Activated naive CD4-positive, alpha-beta T cell treated with Interleukin-2 at 50 U/mL for 16 hours (primary cell): Measurements from ENCODE around the gene KCNAB2.

Experiments used
- DNase-seq: peaks from one replicate; pipeline ENCODE4 v3.0.0-alpha.2; 2020

Gene KCNAB2

DNA sequence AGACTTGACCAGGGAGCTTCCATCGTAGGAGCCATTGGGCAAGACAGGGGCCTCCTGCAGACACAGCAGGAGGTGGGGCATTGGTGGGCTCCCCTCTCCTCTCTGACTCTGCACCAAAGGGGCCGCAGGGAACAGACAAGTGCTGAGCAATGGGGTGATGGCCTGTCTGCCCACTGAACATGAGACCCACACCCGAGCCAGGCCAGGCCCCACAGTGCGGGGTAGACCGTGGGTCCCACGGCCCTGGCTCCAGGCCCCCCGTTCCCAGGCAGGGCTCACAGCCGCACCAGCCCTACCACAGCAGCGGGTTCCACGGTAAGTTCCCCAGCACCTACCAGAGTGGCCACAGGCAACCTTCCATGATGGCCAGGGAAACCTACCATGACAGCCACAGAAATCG is 88.5 kb downstream of the KCNAB2 start:
- DNase-seq, result no peak

DNA sequence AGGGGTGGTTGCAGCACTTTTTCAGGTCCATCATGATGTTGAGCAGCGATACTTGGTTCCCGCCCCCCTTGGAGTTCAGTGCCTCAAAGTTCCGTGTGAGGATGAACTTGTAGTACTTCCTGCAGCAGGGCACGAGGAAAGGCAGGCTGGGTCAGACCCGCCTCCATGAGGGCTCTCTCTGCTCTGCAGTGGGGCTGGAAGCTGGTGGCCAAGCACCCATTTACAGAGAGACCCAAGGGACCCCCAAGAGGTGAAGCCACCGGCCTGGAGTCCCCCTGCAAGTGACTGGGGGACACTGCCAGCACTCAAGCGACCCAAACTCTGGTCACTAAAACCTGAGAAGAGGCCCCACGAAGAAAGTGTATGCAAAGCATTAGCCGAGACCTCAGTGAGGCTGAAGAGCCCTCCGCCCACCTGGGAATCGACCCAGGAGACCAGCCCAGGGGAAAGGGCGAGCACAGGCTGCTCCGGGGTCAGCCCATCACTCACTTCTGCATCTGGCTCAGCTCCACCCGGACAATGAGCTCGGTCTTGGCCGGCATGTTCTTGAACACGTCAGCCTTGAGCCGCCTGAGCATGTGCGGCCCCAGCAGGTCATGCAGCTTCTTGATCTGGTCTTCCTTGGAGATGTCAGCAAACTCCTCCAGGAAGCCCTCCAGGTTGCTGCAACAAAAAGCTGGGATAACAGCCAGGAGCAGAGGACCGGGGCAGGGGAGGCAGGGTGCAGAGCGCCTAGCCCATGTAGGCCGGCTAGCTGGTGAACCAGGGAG is 89.2 kb downstream of the KCNAB2 start:
- DNase-seq, result no peak

DNA sequence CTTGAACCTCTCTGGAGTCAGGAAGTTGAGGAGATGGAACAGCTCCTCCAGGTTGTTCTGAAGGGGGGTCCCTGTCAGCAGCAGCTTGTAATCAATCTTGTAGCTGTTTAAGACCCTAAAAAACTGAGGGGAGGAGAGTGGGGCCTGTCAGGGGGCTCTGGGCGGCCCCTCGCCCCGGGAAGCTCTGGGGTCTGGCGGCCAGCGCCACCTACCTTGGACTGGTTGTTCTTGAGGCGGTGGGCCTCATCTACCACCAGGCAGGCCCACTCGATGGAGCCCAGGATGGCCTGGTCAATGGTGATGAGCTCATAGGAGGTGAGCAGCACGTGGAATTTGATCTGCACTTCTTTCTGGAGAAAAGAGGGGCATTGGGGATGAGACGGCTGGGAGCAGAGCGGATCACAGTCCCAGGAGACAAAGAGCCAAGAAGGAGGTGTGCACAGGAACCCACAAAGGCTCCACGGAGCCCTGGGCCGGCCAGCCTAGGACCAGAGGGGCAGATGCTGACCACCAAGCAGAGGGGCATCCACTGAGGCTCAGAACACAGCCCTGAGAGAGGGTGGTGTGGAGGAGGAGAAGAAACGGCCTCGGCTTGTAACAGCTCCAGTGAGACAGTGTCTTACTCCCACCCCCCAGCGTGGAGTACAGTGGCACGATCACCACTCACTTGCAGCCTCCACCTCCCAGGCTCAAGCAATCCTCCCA is 91.0 kb downstream of the KCNAB2 start:
- DNase-seq, result no peak

DNA sequence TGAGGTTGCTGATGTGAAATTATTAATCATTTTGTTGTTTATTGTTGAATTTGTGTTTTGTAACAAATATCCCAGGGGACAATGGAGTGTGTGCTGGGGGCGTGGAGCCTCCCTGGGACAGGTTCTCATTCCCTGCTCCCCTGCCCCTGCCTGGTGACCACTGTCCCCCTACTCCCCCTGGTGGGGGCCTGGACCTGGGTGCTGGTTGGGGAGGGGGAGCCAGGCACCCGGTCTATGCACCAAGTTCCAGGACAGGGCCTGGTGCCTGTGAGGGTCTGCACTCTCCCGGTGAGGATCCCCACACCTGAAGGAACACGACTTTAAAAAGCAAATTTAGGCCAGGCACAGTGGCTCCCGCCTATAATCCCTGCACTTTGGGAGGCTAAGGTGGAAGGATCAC is 92.1 kb downstream of the KCNAB2 start:
- no peak for DNase-seq

DNA sequence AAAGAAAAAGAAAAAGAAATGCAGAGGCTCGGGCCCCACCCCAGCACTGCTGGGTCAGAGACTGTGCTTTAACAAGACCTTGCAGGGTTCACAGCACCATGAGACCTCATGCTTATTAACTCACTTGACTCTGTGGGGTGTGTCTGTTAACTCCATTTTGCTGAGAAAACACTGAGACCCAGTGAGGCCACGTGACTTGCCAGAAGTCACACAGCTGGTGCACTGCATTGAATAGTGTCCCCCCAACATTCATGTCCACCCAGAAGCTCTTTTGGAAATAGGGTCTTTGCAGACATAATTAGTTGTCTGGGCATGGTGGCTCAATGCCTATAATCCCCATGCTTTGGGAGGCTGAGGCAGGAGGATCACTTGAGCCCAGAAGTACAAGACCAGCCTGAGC is 94.7 kb downstream of the KCNAB2 start:
- DNase-seq, result no peak

DNA sequence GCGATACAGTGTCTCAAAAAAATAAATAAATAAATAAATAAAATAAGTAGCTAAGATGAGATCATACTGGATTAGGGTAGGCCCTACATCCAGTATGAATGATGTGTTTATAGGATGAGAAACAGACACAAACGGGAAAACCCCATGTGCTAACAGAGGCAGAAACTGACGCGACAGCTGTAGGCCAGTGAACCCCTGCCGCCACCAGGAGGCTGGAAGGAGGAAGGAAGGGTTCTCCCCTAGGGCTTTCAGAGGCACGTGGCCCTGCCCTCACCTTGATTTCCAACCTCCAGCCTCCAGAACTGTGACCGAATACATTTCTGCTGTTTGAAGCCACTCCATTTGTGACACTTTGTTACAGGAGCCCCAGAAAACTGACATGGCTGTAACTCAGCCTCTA is 95.9 kb downstream of the KCNAB2 start:
- no peak for DNase-seq

DNA sequence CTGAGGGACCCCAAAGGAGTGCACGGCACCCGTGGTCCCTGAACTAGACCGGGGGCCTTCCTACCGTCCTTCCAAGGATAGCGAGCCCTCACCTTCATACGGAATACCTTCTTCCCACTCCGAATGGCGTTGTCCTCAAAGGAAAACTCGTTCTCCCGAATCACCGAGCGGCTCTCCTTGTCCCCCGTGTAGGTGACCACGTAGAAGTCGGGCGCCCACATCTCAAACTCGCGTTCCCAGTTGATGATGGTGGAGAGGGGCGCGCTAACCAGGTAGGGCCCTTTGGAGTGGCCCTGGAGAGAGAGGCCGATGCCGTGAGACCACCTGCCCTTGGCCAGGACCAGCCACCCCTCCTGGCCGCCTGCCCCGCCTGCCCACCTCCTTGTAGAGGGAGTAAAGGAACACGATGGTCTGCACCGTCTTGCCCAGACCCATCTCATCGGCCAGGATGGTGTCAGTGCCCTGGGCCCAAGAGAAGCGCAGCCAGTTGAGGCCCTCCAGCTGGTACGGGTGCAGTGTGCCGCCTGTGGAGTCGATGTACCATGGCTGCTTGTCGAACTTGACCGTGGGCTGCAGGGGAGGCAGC is 96.4 kb downstream of the KCNAB2 start:
- no peak for DNase-seq

DNA sequence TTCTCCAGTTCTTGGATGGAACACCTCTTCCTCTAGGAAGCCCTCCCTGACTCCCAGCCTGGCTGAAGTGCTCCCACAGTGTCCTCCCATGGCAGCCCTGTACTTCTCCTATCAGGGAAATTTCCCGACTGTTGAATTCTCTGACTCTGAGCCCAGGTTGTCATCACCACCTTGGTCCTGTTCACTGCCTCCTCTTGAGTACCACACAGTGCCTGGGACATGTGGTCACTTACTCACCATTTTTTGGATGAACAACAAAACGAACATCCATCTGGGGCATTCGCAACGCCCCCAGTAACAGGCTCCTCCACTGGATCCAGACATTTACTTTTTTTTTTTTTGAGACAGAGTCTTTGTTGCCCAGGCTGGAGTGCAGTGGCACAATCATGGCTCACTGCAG is 97.0 kb downstream of the KCNAB2 start:
- DNase-seq, result no peak

DNA sequence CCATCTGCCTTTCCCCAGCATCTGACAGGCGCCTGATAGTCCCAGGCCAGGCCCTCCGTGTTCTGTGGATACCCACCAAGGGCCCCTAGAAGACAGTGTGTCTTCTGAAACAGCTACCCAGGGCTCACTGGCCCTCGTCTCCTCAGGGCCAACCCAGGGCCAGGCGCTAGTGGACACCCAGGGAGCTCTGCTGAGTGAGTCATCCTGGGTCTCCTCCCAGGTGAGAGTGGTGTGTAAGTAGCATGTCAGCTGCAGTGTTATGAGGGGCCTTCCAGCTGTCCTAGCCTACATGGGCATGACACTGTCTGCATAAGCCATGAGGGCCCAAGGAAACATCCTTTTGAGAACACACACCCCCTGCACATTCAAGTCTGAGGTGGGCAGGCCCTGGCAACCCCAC is 97.7 kb downstream of the KCNAB2 start:
- DNase-seq, result no peak

DNA sequence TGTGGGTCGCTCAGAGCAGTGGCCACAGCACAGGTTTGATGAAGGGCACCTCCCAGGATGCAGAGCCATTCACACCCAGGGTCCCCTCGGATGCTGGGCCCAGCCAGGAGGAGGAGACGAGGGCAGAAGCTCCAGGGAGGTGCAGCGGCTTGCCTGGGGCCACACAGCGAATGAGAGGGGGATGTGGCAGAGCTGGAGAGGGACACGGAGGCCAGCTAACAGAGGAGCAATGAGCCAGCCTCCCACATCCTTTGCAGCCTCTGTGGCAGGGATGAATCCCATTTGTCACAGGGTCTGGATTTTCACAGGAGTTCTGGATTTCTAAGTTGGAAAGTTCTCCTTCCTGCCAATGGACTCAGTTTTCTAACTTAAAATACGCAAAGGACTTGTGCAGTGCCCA is 98.5 kb downstream of the KCNAB2 start:
- no peak for DNase-seq

DNA sequence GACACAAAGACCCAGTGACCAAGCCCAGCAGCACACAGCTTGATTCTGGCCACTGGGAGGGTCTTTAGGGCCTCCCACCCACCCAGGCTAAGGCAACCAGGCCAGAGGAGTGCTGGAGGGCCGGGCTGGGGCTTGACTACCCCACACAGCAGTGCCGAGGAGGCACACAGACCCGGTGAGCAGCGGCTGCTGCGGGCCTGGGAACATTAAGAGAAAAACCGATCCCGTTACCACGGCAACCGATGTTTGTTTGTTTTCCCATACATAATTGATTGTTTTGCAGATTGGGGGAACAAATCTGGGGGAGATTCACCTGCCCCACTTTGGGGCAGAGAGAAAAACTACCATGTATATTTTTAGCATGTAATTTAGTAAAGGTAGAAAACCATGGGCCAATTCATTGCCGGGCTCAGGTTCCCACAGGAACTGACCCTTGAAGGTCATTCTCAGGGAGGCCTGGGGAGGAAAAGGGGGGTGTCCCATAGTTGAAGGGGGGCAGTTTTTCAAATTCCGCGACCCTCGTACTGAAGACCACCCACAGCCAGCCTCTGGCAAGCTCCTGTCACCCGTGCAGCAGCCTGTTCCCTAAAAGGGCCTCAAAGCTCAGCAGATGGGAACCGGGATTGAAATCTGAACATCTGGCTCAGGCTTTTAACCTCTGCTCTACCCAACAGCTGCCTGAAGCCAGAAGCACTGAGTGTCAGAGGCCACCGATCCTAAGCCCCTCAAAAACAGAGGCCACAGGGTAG is 99.1 kb downstream of the KCNAB2 start:
- DNase-seq, result no peak

DNA sequence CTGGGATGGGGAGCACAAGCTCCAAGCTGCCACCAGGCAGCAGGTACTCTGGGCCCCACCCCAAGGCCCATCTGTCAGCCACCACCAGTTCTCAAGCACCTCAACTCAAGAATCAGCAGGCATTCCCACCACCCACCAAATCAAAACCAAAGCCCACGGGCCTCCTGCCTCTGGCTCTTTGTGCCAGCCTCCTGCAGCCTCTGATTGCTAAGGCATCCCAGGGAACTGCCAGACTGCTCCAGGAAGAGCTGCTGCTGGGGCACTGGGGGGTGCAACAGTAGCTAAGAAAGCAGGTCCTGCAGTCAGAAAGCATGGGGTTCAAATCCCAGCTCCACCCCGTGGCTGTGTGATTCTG is 99.7 kb downstream of the KCNAB2 start:
- DNase-seq, result no peak

DNA sequence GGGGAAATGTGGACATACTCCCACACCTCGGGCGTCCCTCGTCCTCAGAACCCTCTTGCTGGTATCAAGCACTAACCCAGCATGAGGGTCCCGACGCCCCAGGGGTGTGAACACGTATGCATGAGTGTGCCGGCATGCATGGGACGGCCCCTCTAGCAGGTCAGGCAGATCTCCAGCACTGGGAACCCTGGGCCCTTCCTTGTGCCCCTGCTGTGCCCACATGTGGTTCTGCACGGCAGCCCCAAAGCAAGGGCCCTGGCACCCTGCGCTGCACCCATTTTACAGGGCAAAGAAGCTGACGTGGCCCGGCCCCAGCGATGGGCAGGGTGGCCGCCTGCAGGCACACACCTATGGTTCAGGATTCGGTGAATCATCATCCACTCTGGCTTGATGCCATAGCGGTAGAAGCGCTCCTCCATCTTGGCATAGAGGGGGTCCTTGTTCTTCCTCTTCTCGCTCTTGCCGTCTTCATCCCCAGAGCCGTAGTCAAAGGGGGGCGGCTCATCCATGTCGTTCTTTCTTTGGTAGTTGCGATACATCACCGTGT is 100.2 kb downstream of the KCNAB2 start:
- DNase-seq, result no peak

DNA sequence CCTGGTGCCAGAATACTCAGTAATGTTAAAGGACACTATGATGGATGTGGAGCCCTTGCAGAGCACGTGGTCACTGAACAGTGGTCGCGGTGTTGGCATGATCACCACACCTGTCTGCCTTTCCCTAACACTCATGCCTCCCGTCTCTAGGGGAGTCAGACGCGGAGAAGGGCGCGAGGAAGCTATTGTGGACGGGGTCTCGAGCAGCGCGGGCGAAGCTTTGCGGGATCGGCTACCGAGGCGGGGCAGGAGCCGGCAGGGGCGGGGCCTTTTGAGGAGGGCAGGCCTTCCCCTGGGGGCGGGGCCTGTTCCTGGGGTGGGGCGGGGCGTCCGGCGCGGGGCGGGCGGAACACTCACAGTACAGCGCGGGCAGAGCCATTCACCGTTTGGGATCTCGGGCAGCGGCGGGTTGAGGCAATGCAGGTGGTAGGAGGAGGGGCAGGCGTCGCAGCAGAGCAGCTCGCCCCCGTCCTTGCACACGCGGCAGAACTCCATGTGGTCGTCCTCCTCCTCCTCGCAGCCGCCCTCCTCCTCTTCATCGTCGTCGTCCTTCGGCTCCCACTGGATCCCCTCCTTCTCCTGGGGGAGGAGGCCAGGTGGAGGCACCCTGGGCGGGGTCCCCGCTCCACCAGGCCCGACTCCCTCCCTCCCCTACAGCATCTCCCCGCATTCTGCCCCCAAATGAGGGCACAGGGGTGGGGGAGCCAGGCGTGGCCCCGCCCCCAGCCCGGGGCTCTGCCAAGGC is 103.0 kb downstream of the KCNAB2 start:
- peak; percentile 62 for DNase-seq

DNA sequence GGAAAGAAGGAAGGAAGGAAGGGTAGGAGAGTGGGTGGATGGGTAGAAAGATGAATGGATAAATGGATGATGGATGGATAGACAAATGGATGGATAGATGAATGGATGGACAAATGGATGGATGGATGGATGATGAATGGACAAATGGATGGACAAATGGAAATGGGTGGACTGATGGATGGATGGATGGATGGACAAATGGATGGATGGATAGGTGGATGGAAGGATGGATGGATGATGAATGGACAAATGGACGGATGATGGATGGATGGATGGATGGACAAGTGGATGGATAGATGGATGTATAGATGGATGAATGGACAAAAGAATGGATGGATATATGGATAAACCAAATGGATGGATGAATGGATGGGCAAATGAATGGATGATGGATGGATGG is 103.9 kb downstream of the KCNAB2 start:
- DNase-seq, result no peak

DNA sequence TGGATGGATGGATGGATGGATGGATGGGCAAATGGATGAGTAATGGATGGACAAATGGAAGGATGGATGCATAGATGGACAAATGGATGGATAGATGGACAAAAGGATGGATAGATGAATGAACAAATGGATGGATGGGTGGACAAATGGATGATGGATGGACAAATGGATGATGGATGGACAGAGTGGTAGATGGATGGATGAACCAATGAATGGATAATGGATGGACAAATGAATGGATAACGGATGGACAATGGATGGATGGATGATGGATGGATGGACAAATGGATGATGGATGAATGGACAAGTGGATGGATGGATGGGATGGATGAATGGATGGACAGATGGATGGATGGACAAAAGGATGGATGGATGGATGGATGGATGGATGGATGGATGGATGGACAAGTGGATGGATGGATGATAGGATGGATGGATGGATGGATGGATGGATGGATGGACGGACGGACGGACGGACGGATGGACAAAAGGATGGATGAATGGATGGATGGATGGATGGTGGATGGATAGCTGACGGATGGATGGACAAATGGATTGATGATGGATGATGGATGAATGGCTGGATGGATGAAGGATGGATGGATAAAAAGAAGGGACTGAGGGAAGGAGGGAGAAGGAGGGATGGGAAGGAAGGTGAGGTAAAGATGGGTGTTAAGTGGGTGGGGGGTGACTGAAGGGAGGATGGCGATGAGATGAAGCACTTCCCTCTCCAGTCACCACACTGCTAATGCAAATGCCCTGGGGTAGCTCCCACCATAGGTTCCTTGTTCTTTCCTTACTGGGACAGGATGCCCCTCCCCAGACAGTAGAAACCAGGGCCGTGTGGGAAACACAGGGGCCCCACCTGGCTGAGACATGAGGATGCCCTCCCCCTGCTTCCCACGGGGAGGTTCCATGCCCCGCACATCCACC is 104.6 kb downstream of the KCNAB2 start:
- DNase-seq, result no peak
